ENCODE measurements around the gene PRM2.

DNA sequence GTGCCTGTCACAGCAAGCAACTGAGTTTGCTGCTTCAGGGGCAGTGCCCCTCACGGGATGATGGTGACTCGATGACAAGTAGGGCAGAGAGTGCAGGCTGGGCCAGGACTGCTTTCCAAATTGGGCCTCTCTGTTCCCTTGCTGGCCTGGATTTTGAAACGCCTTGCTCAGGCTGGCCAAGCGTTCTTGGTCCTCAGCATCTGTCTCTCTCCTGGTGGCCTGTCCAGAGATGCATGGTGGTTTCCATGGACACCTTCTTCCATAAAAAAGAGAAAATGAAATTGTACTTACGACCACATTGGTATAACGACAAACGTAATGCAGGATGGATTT is 24.2 kb upstream of the PRM2 start:
- no peak for TF ChIP-seq CTCF (conservative IDR thresholded peaks at IDR 0.05; ENCODE audit: low read depth in 2 of 2)
- no peak for TF ChIP-seq EZH2 (IDR thresholded peaks at IDR 0.05; ENCODE audit: low read depth, unreplicated experiment)
- TF ChIP-seq EZH2phosphoT487 (IDR thresholded peaks at IDR 0.05; ENCODE audit: unreplicated experiment), result no peak
- TF ChIP-seq JUNB (IDR thresholded peaks at IDR 0.05; ENCODE audit: unreplicated experiment), result no peak
- no peak for TF ChIP-seq ZNF114 (CRISPR knock-in tag; IDR thresholded peaks at IDR 0.05)
- TF ChIP-seq POLR2AphosphoS5 (IDR thresholded peaks at IDR 0.05; ENCODE audit: low read depth), result no peak
